Raji (cell line): Measurements from ENCODE around the gene UBE2Q1.

Experiments used
- POLR2A ChIP-seq: IDR thresholded peaks from 2 replicates; pipeline ENCODE4 v1.6.1; 2011; ENCODE audit warnings: low read depth, low read length, control low read depth; ENCODE audit not compliant: insufficient read depth

Gene UBE2Q1

DNA sequence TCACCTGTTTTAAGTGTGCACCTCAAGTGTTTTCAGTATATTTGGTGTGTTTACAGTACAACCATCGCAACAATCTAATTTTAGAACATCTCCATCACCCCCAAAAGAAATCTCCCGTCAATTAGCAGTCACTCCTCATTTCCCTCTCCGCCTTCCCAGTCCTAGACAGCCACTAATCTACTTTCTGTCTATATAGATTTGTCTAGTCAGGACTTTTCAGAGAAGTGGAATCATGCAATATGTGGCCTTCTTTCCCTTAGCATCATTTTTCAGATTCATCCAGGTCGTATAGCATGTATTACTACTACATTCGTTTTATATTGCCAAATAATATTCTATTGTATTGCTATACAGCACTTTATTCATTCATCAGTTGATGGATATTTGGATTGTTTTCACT lies 54.6 kb downstream of the UBE2Q1 start:
- TF ChIP-seq POLR2A = no peak

DNA sequence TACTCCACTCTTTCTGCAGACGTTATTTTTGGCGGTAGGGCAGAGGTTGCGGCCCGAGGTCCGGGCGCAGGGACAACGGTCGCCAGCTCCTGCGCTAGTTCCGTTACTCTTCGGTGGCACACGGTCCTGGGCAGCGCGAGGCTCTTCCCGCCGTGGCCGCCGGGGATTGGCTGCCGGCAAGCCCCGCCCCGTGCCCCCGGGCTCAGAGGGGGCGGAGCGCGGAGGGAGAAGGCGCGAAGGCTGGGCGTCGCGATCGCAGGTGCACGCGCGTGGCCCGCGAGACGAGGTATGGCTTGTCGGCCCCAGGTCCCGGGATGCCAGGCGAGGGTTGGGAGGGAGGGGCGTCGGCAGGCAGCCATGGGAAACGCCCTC lies 55.7 kb downstream of the UBE2Q1 start:
- TF ChIP-seq POLR2A = no peak

DNA sequence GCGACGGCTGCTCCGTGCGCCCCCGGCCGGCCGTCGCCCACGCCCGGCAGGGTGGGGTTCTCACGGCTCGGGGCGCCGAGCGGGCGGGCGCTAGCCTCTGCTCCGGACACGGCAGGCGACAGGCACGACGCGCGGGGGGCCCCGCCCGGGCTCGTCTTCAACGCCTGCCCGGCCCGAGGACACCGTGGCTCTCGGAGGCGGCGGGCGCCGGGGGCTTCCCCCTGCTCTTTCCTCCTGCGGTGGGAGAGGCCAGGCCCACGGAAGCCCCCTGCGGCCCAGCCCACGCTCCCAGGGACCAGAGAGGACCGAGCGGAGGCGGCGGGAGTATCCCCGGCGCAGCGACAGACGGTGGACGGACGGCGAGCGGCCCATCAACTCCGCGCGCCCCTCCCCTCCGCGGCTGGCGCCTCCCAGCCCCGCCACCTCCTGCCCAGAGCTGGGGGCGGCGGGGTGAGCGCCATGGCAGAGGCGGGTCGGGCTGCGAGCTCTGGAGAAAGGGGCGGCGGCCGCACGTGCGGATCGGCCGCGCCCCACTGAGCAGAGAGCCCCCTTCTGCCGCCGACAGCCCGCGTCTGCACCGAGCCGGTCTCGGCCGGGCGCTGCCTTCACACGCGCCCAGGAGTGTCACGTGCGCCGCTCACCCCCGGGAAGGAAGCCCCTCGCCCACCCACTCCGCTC lies 56.3 kb downstream of the UBE2Q1 start, which contains the start of the genes SHE and TDRD10:
Gene SHE (minus strand): TSS at position 347 of the 678 bp plus-strand sequence. CDS start 386 bp downstream, outside the sequence.
Gene TDRD10 (plus strand): TSS at position 154 of the 678 bp plus-strand sequence. CDS start 4,685 bp downstream, outside the sequence.
- no peak for TF ChIP-seq POLR2A

DNA sequence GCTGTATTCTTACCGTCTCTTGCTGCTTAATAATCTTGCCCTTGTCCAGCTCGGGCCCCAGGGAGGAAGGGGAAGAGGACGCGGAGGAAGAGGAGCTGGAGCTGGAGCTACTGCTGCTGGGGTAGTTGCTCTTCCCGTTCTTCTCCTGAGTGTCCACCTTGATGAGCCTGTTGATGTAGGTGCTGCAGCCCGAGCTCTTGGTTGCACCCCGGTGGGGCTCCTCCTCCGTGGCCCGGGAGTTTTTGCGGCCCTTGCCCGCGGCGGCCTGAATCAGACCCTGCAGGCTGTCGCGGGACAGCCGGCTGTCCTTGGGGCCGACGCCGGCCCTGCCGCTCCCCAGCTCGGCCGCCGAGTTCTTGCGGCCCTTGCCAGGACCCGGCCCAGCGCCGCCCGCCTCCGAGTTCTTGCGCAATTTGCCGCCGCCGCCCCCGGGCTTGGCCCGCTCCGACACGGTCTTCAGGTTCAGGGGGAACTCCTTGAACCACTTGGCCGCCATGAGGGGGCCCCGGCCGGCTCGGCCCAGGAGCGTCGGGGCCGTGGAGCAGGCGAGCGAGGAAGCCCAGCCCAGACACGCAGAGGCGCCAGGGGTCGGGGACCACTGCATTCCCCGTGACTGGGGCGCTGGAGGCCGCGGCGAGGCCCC lies 56.9 kb downstream of the UBE2Q1 start:
- no peak for TF ChIP-seq POLR2A

DNA sequence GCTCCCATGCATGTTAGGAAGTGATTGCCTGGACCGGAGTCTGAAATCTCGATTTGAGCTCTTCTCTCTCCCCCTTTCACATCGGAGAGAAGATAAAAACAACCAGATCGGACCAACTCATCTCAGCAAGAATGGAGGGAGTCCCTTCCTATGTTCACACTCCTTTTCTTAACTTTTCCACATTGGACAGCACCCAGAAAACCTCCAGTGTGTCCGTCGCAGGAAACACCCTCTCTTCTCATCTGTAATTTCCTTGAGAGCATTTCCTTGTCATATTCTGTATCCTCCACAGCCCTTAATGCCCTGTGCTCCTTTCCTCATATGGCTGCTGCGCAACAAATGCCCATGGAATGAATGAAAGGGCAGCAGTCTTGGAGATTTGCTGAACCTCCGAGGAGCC lies 57.9 kb downstream of the UBE2Q1 start:
- TF ChIP-seq POLR2A = no peak

DNA sequence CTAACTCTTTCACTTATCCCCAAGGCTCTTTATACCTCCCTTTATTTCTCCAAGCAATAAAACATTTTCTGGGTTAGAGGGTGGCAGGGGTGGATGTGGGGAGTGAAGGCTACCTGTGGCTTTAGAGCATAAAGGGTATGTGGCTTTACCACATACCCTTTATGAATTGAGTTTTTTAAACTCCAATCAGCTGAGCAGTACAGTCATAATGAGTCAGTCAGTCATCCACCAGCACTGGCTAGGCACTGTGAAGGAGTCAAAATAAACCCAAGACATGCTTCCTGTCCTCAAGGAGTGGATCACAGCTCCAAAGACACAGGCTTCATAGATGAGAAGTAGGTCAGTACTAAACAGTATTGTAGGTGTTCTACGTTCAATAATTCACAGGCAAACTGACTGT lies 59.0 kb downstream of the UBE2Q1 start:
- TF ChIP-seq POLR2A = no peak
